H9 (cell line): ENCODE results near the gene DUSP2. TPM values are rescaled to one million over a fixed set of nuclear protein-coding genes. Genes with fewer than 3 reads are reported as not detected.

Source experiments
- DNase-seq: peaks from one replicate; pipeline ENCODE4 v3.0.0-alpha.2; 2017
- H2AFZ ChIP-seq: one replicate; pipeline ENCODE4 v1.6.1; 2013; ENCODE audit warnings: mild to moderate bottlenecking, low read length, control low read depth, moderate library complexity
- H2AK5ac ChIP-seq: 2 replicates; pipeline ENCODE4 v1.6.1; 2013; ENCODE audit warnings: low read length, control low read depth, mixed read lengths; ENCODE audit not compliant: insufficient read length
- H2BK120ac ChIP-seq: one replicate; pipeline ENCODE4 v1.6.1; 2013; ENCODE audit warnings: low read depth, mild to moderate bottlenecking, low read length, control low read depth, inconsistent platforms; ENCODE audit not compliant: poor library complexity, severe bottlenecking
- H2BK12ac ChIP-seq: 2 replicates; pipeline ENCODE4 v1.6.1; 2013; ENCODE audit warnings: low read length, control low read depth, mixed read lengths, low read depth; ENCODE audit not compliant: insufficient read length
- H2BK15ac ChIP-seq: 2 replicates; pipeline ENCODE4 v1.6.1; 2013; ENCODE audit warnings: low read depth, low read length, control low read depth
- H2BK20ac ChIP-seq: one replicate; pipeline ENCODE4 v1.6.1; 2013; ENCODE audit warnings: low read depth, mild to moderate bottlenecking, low read length, control low read depth, inconsistent platforms; ENCODE audit not compliant: poor library complexity, severe bottlenecking
- H2BK5ac ChIP-seq: 2 replicates; pipeline ENCODE4 v1.6.1; 2013; ENCODE audit warnings: low read length, control low read depth, mixed read lengths; ENCODE audit not compliant: insufficient read length
- H3K14ac ChIP-seq: 2 replicates; pipeline ENCODE4 v1.6.1; 2013; ENCODE audit warnings: low read length, control low read depth; ENCODE audit not compliant: insufficient read depth
- H3K18ac ChIP-seq: 2 replicates; pipeline ENCODE4 v1.6.1; 2013; ENCODE audit warnings: low read depth, mild to moderate bottlenecking, mixed read lengths, low read length, control low read depth; ENCODE audit not compliant: insufficient read length
- H3K23ac ChIP-seq: 2 replicates; pipeline ENCODE4 v1.6.1; 2013; ENCODE audit warnings: low read length, control low read depth, mixed read lengths, low read depth; ENCODE audit not compliant: insufficient read length
- H3K23me2 ChIP-seq: 2 replicates; pipeline ENCODE4 v1.6.1; 2013; ENCODE audit warnings: low read depth, mild to moderate bottlenecking, mixed read lengths, low read length, control low read depth; ENCODE audit not compliant: insufficient read length, poor library complexity, severe bottlenecking
- H3K27ac ChIP-seq: 2 replicates; pipeline ENCODE4 v1.5.1; 2013; ENCODE audit warnings: low read length, control low read depth, mixed read lengths, low read depth; ENCODE audit not compliant: insufficient read length
- H3K27me3 ChIP-seq: 2 replicates; pipeline ENCODE4 v1.6.1; 2013; ENCODE audit warnings: low read length, control low read depth, inconsistent platforms; ENCODE audit not compliant: insufficient read depth
- H3K4ac ChIP-seq: 2 replicates; pipeline ENCODE4 v1.6.1; 2013; ENCODE audit warnings: low read depth, mild to moderate bottlenecking, control low read depth, inconsistent platforms, low read length, moderate library complexity
- H3K4me1 ChIP-seq: 2 replicates; pipeline ENCODE4 v1.6.1; 2013; ENCODE audit warnings: low read length, control low read depth, inconsistent platforms; ENCODE audit not compliant: insufficient read depth
- H3K4me2 ChIP-seq: 2 replicates; pipeline ENCODE4 v1.6.1; 2013; ENCODE audit warnings: low read length, control low read depth, mixed read lengths; ENCODE audit not compliant: insufficient read length, insufficient read depth
- H3K56ac ChIP-seq: 2 replicates; pipeline ENCODE4 v1.6.1; 2013; ENCODE audit warnings: low read depth, mild to moderate bottlenecking, mixed read lengths, low read length, control low read depth; ENCODE audit not compliant: insufficient read length
- H3K79me1 ChIP-seq: 2 replicates; pipeline ENCODE4 v1.6.1; 2013; ENCODE audit warnings: low read depth, mild to moderate bottlenecking, moderate library complexity, low read length, control low read depth, inconsistent platforms; ENCODE audit not compliant: insufficient read depth, poor library complexity, severe bottlenecking
- H3K79me2 ChIP-seq: 2 replicates; pipeline ENCODE4 v1.6.1; 2013; ENCODE audit warnings: low read length, control low read depth, inconsistent platforms; ENCODE audit not compliant: insufficient read depth
- H3K9ac ChIP-seq: 2 replicates; pipeline ENCODE4 v1.6.1; 2013; ENCODE audit warnings: low read length, control low read depth, mixed read lengths; ENCODE audit not compliant: insufficient read length; ENCODE audit errors: extremely low read depth
- H3K9me3 ChIP-seq: one replicate; pipeline ENCODE4 v1.6.1; 2013; ENCODE audit warnings: low read depth, low read length, inconsistent platforms; ENCODE audit not compliant: control insufficient read depth
- H3T11ph ChIP-seq: one replicate; pipeline ENCODE4 v1.6.1; 2013; ENCODE audit warnings: mild to moderate bottlenecking, low read length, control low read depth, inconsistent platforms
- H4K20me1 ChIP-seq: one replicate; pipeline ENCODE4 v1.6.1; 2013; ENCODE audit not compliant: control insufficient read depth, insufficient read length, insufficient read depth
- H4K5ac ChIP-seq: 2 replicates; pipeline ENCODE4 v1.6.1; 2013; ENCODE audit warnings: low read depth, mild to moderate bottlenecking, mixed read lengths, low read length, control low read depth; ENCODE audit not compliant: insufficient read length
- H4K8ac ChIP-seq: replicated peaks from 2 replicates; pipeline ENCODE4 v1.6.1; 2013; ENCODE audit warnings: low read length, control low read depth, mixed read lengths, low read depth; ENCODE audit not compliant: insufficient read length
- H4K91ac ChIP-seq: 2 replicates; pipeline ENCODE4 v1.6.1; 2013; ENCODE audit warnings: low read depth, mild to moderate bottlenecking, moderate library complexity, mixed read lengths, low read length, control low read depth; ENCODE audit not compliant: insufficient read length
- H3K27ac Mint-ChIP-seq, 3 experiments: 2 replicates in 2 of 3; 3 replicates in 1 of 3; pipeline ENCODE4 v1.8.0; 2020 to 2021; ENCODE audit warnings: mixed read lengths in 3 of 3, mild to moderate bottlenecking in 1 of 3, moderate library complexity in 1 of 3
- H3K27me3 Mint-ChIP-seq: 2 replicates; pipeline ENCODE4 v1.8.0; 2021; ENCODE audit warnings: low read depth, mild to moderate bottlenecking, moderate library complexity, mixed read lengths
- H3K36me3 Mint-ChIP-seq, 3 experiments: 2 replicates in 2 of 3; 3 replicates in 1 of 3; pipeline ENCODE4 v1.8.0; 2020 to 2021; ENCODE audit warnings: low read depth in 3 of 3, mixed read lengths in 3 of 3; ENCODE audit not compliant: insufficient read depth in 1 of 3
- H3K4me1 Mint-ChIP-seq, 2 experiments: 2 replicates each; pipeline ENCODE4 v1.8.0; 2020; ENCODE audit warnings: mixed read lengths in 2 of 2
- H3K4me3 Mint-ChIP-seq, 2 experiments: 2 replicates in 1 of 2; 3 replicates in 1 of 2; pipeline ENCODE4 v1.8.0; 2020 to 2021; ENCODE audit warnings: mild to moderate bottlenecking in 2 of 2, mixed read lengths in 2 of 2, moderate library complexity in 1 of 2
- H3K9me3 Mint-ChIP-seq, 2 experiments: 2 replicates in 1 of 2; 3 replicates in 1 of 2; pipeline ENCODE4 v1.8.0; 2020; ENCODE audit warnings: mild to moderate bottlenecking in 2 of 2, mixed read lengths in 2 of 2, moderate library complexity in 1 of 2
- WGBS: extraction: QIAGEN DNeasy Blood & Tissue Kit; methylation state at CpG from one replicate; pipeline ENCODE4 v1.1.7; 2013; ENCODE audit warnings: missing lambda C conversion rate, low lambda C conversion rate, mixed read lengths; ENCODE audit not compliant: insufficient read length; ENCODE audit errors: extremely low coverage; 5-methylcytosine and 5-hydroxymethylcytosine counted together
- total RNA-seq: library from RNA; stranded (reverse); gene quantifications from 2 replicates; pipeline ENCODE4 v1.2.1, GENCODE V29; 2021
- TF ChIP-seq, protein P1 (sequence below): fragments of 200-600 bp; sonication (generic); conservative IDR thresholded peaks from 3 replicates; pipeline ENCODE4 v1.8.0; 2021; ENCODE audit warnings: antibody characterized with exemption, mild to moderate bottlenecking

The DUSP2 gene
- total RNA-seq, 1 experiment from 2014 or later = 14.9 TPM

DNA sequence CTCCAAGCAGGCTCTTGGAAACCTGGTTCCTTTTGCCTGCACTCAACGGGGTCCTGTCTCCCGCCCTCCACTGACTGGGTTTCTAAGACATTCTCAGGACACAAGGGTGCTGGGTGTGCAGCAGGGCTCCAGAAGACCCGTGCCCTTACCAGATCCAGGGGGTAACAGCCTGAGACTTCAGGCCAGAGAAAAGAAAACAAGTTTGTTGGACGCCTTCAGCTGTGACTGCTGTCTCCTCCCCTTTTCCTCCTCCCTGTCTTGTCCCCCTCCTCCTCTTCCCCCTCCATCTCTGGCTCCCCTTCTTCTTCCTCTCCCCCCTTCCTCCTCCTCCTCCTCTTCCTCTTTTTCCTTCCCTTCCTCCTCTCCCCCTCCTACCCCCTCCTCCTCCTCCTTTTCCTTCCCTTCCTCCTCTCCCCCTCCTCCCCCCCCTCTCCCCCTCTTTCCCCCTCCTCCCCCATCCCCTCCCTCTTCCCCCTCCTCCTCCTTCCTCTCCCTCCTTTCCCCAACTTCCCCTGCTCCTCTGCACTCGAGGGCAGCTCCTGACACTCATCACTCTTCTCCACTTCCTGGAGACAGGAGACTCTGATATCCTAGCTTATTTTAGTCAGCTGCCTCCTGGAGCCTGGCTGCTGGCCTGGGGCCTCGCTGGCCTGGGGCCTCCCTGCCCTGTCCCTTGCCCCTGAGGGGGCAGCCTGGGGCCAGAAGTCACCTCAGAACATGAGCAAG, 41.3 kb downstream of the DUSP2 start:
- Histone ChIP-seq H3K79me2 (no peaks in the 10 kb centered on the region), H4K20me1 (no peaks in the 10 kb centered on the region), H3K4me2 (no peak overlapping the region), H2BK15ac (no peak overlapping the region), H2BK20ac (no peak overlapping the region), H3K18ac (no peak overlapping the region), H3K9ac (no peak overlapping the region), H3K4ac (no peak overlapping the region), H2AFZ (no peak overlapping the region), H3K27ac (no peak overlapping the region), H3K14ac (no peak overlapping the region; the same call in 1 of the 2 replicates), H4K5ac (no peak overlapping the region), H3K23me2 (no peaks in the 10 kb centered on the region), H3K23ac (no peak overlapping the region), H2BK5ac (no peak overlapping the region), H3K9me3 (no peaks in the 10 kb centered on the region), H3K79me1 (no peaks in the 10 kb centered on the region), H2BK12ac (no peak overlapping the region), H3K4me1 (peaks cover 5% of the 10 kb centered on the region; the same call in 1 of the 2 replicates), H2BK120ac (no peak overlapping the region), H3K56ac (no peak overlapping the region), H4K91ac (no peak overlapping the region), H3K27me3 (no peaks in the 10 kb centered on the region), H3T11ph (no peak overlapping the region), H2AK5ac (no peak overlapping the region), H4K8ac (no peak overlapping the region)
- peaks cover 5 to 8% (median 7%) of the 10 kb centered on the region in 3 experiments; a peak in 5 of 7 replicates for H3K36me3 Mint-ChIP-seq
- no peak overlapping the region; a peak in 1 of 7 replicates for H3K27ac Mint-ChIP-seq
- peaks cover 5% of the 10 kb centered on the region for H3K27me3 Mint-ChIP-seq
- no peak overlapping the region for H3K4me3 Mint-ChIP-seq
- H3K9me3 Mint-ChIP-seq = peaks cover 9 to 11% of the 10 kb centered on the region in 2 experiments
- peaks cover 24 to 45% of the 10 kb centered on the region in 2 experiments for H3K4me1 Mint-ChIP-seq
- TF ChIP-seq, protein P1, sequence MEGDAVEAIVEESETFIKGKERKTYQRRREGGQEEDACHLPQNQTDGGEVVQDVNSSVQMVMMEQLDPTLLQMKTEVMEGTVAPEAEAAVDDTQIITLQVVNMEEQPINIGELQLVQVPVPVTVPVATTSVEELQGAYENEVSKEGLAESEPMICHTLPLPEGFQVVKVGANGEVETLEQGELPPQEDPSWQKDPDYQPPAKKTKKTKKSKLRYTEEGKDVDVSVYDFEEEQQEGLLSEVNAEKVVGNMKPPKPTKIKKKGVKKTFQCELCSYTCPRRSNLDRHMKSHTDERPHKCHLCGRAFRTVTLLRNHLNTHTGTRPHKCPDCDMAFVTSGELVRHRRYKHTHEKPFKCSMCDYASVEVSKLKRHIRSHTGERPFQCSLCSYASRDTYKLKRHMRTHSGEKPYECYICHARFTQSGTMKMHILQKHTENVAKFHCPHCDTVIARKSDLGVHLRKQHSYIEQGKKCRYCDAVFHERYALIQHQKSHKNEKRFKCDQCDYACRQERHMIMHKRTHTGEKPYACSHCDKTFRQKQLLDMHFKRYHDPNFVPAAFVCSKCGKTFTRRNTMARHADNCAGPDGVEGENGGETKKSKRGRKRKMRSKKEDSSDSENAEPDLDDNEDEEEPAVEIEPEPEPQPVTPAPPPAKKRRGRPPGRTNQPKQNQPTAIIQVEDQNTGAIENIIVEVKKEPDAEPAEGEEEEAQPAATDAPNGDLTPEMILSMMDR = no peak
- peak; percentile 16 for DNase-seq
- WGBS = no CpG with 5 or more reads among the region's 6 CpGs
